ENCODE measurements around the gene EFS.

- no peak for TF ChIP-seq CTCF (conservative IDR thresholded peaks at IDR 0.05; ENCODE audit: low read length)
- no peak for TF ChIP-seq EZH2phosphoT487 (IDR thresholded peaks at IDR 0.05; ENCODE audit: borderline replicate concordance, low read depth, low read length)
Measured at GRCh38 chr14:23360496-23360895, 4.5 kb downstream of the EFS start.

Measured in OCI-LY7 (cell line).